A549 (cell line): ENCODE data around the gene USP54. TPM values are rescaled to one million over a fixed set of nuclear protein-coding genes. Genes with fewer than 3 reads are reported as not detected.
A peak's percentile ranks its signal among the peaks of the same experiment; 100 is the strongest.

Experiments used
- ATAC-seq, 2 experiments: fragments of 200-7000 bp in 1 of 2; fragments of >200 bp in 1 of 2; cut with Nextera tagmentation in 1 of 2; cut with Tn5 transposase in 1 of 2; 3 replicates each; pipeline versions ENCODE4 v1.8.0 to v1.9.1; 2018 to 2020; ENCODE audit warnings: mild to moderate bottlenecking in 1 of 2, moderate library complexity in 1 of 2
- CTCF ChIA-PET: fragments of 300-600 bp; sonication (Branson Sonifier 250); formaldehyde crosslinking; extraction: SDS; loops from one replicate; lab custom pipeline; 2021; ENCODE audit warnings: antibody characterized with exemption, inconsistent platforms; lab: Yijun Ruan, JAX
- POLR2A ChIA-PET: fragments of 350-600 bp; formaldehyde crosslinking; extraction: SDS; loops from one replicate; lab custom pipeline; 2021; ENCODE audit warnings: antibody characterized with exemption, inconsistent platforms; lab: Yijun Ruan, JAX
- DNase-seq, 2 experiments: peaks; one replicate each; pipeline versions ENCODE4 v3.0.0 to v3.0.0-alpha.2; 2011 to 2016; ENCODE audit warnings: low read depth in 1 of 2, low spot score in 1 of 2
- FAIRE-seq: peaks from 2 replicates; lab custom pipeline; 2011; peaks lifted over from hg19 to GRCh38; lab: Jason Lieb, UNC
- H3K27ac ChIP-seq, 2 experiments: fragments of >200 bp; sonication (Bioruptor Twin); formaldehyde crosslinking; 3 replicates each; pipeline ENCODE4 v1.5.1; 2016 to 2017
- H3K4me1 ChIP-seq: fragments of >200 bp; sonication (Bioruptor Twin); formaldehyde crosslinking; 3 replicates; pipeline ENCODE4 v1.6.1; 2016
- H3K4me2 ChIP-seq: fragments of >200 bp; sonication (Bioruptor Twin); formaldehyde crosslinking; 3 replicates; pipeline ENCODE4 v1.6.1; 2016
- H3K4me3 ChIP-seq: fragments of >200 bp; sonication (Bioruptor Twin); formaldehyde crosslinking; 3 replicates; pipeline ENCODE4 v1.5.1; 2016
- H3K9me3 ChIP-seq: fragments of >200 bp; sonication (Bioruptor Twin); formaldehyde crosslinking; 3 replicates; pipeline ENCODE4 v1.6.1; 2016
- ATOH8 ChIP-seq: fragments of 250-450 bp; sonication (Bioruptor Pico); IDR thresholded peaks from 2 replicates; pipeline ENCODE4 v1.5.0; 2020; ENCODE audit warnings: low read depth, mild to moderate bottlenecking, moderate library complexity
- BCL3 ChIP-seq: fragments of >200 bp; sonication (Bioruptor Twin); formaldehyde crosslinking; IDR thresholded peaks from 3 replicates; pipeline ENCODE4 v1.6.1; 2016
- CHD2 ChIP-seq: fragments of 150-350 bp; IDR thresholded peaks from 2 replicates; pipeline ENCODE4 v1.6.1; 2014; ENCODE audit warnings: low read length; ENCODE audit not compliant: partially characterized antibody
- ELK1 ChIP-seq: fragments of 150-350 bp; IDR thresholded peaks from 2 replicates; pipeline ENCODE4 v1.6.1; 2014; ENCODE audit warnings: low read depth, mild to moderate bottlenecking, low read length
- EP300 ChIP-seq, 2 experiments: fragments of >200 bp; sonication (Bioruptor Twin); formaldehyde crosslinking; IDR thresholded peaks; 2 replicates in 1 of 2; 3 replicates in 1 of 2; pipeline ENCODE4 v1.6.1; 2016 to 2017
- FOSL2 ChIP-seq, 2 experiments: fragments of 450-650 bp in 1 of 2; fragments of >200 bp in 1 of 2; sonication (Bioruptor Twin) in 1 of 2; formaldehyde crosslinking; IDR thresholded peaks; 2 replicates each; pipeline versions ENCODE4 v1.5.0 to v1.6.1; 2016 to 2020; ENCODE audit warnings: mild to moderate bottlenecking in 1 of 2, moderate library complexity in 1 of 2
- FOXS1 ChIP-seq: fragments of 250-450 bp; sonication (Bioruptor Pico); IDR thresholded peaks from 2 replicates; pipeline ENCODE4 v1.5.0; 2020; ENCODE audit warnings: mild to moderate bottlenecking, moderate library complexity
- HOXB13 ChIP-seq: fragments of 250-450 bp; sonication (Bioruptor Pico); IDR thresholded peaks from 2 replicates; pipeline ENCODE4 v1.5.0; 2020; ENCODE audit warnings: low read depth, mild to moderate bottlenecking, moderate library complexity
- JUN ChIP-seq, 2 experiments: fragments of >200 bp; sonication (Bioruptor Twin); formaldehyde crosslinking; IDR thresholded peaks; 2 replicates in 1 of 2; 3 replicates in 1 of 2; pipeline ENCODE4 v1.6.1; 2016 to 2017
- MAFK ChIP-seq: fragments of 450-650 bp; IDR thresholded peaks from 2 replicates; pipeline ENCODE4 v1.6.1; 2014; ENCODE audit not compliant: partially characterized antibody
- MYC ChIP-seq: IDR thresholded peaks from 2 replicates; pipeline ENCODE4 v1.6.1; 2012; ENCODE audit warnings: mild to moderate bottlenecking, inconsistent platforms, low read length, improper control_type of control experiment, borderline replicate concordance
- NFE2L2 ChIP-seq: fragments of 150-350 bp; conservative IDR thresholded peaks from 2 replicates; pipeline ENCODE4 v1.6.1; 2014; ENCODE audit warnings: low read length
- RFX5 ChIP-seq: fragments of 450-650 bp; IDR thresholded peaks from 2 replicates; pipeline ENCODE4 v1.7.1; 2014; ENCODE audit warnings: antibody characterized with exemption, mild to moderate bottlenecking, moderate library complexity
- SREBF2 ChIP-seq: fragments of 450-650 bp; IDR thresholded peaks from 2 replicates; pipeline ENCODE4 v1.6.1; 2014; ENCODE audit warnings: mild to moderate bottlenecking, moderate library complexity
- TFCP2L1 ChIP-seq: fragments of 250-450 bp; sonication (Bioruptor Pico); IDR thresholded peaks from 2 replicates; pipeline ENCODE4 v1.5.0; 2021; ENCODE audit warnings: mild to moderate bottlenecking
- ZFP36 ChIP-seq: fragments of 450-650 bp; IDR thresholded peaks from 2 replicates; pipeline ENCODE4 v1.6.1; 2014; ENCODE audit warnings: borderline replicate concordance; ENCODE audit not compliant: partially characterized antibody
- ZNF302 ChIP-seq: fragments of 250-450 bp; sonication (Bioruptor Pico); IDR thresholded peaks from 2 replicates; pipeline ENCODE4 v1.9.0; 2021; ENCODE audit warnings: inconsistent platforms, mild to moderate bottlenecking, moderate library complexity
- ZSCAN20 ChIP-seq: fragments of 250-450 bp; sonication (Bioruptor Pico); IDR thresholded peaks from 2 replicates; pipeline ENCODE4 v1.8.0; 2022; ENCODE audit warnings: mild to moderate bottlenecking, moderate library complexity
- WGBS: methylation state at CpG from one replicate; pipeline ENCODE4 v1.1.6; 2017; ENCODE audit errors: missing lambda C conversion rate; 5-methylcytosine and 5-hydroxymethylcytosine counted together
- polyA plus RNA-seq, 4 experiments: library from polyadenylated mRNA; depleted of rRNA in 3 of 4; stranded (reverse); fragments of >200 nt; fragmentation: RNase III in 1 of 4; extraction: RNeasy Plus Mini Kit Qiagen cat#74134 plus additional on column Dnase treatment in 1 of 4; gene quantifications; 2 replicates in 3 of 4; 3 replicates in 1 of 4; pipeline ENCODE4 v1.2.3, GENCODE V29; 2011 to 2017
- TF ChIP-seq, protein P1 (sequence below): fragments of 450-650 bp; IDR thresholded peaks from 2 replicates; pipeline ENCODE4 v1.6.1; 2014; ENCODE audit warnings: antibody characterized with exemption
- TF ChIP-seq, protein P2 (sequence below): IDR thresholded peaks from 2 replicates; pipeline ENCODE4 v1.6.1; 2012
- TF ChIP-seq, protein P3 (sequence below): fragments of 250-450 bp; sonication (Bioruptor Pico); IDR thresholded peaks from 2 replicates; pipeline ENCODE4 v1.5.0; 2021; ENCODE audit warnings: mild to moderate bottlenecking, moderate library complexity, borderline replicate concordance

The USP54 gene
- polyA plus RNA-seq, 2 of the 4 experiments (the other 2 are of a cell fraction): 8.8 to 32.5 TPM

- CTCF ChIA-PET: interaction anchor here (4.5 kb wide), 1 partner anchor 24 kb away, joined by 23 read pairs; no protein-coding TSS in a partner anchor
- FAIRE-seq: no peak
- no peak for ATAC-seq
- no peak for DNase-seq
- Histone ChIP-seq H3K4me3 (no peak overlapping the region), H3K4me1 (no peaks in the 10 kb centered on the region), H3K9me3 (no peaks in the 10 kb centered on the region), H3K27ac (no peak overlapping the region)
- WGBS: 64% methylated on average over 3 of the region's 3 CpGs
- POLR2A ChIA-PET: no interaction called here
- TF ChIP-seq CHD2 (no peak), SREBF2 (no peak), HOXB13 (CRISPR knock-in tag) (no peak), JUN (IDR thresholded peaks at IDR 0.05) (no peak), MYC (no peak), TFCP2L1 (no peak), ZFP36 (no peak), RFX5 (no peak), EP300 (IDR thresholded peaks at IDR 0.05) (no peak), FOXS1 (CRISPR knock-in tag) (no peak), BCL3 (no peak), ELK1 (no peak), ZSCAN20 (CRISPR knock-in tag) (no peak), ZNF302 (CRISPR knock-in tag) (no peak), FOSL2 (IDR thresholded peaks at IDR 0.05) (no peak), FOSL2 (CRISPR knock-in tag; IDR thresholded peaks at IDR 0.05) (no peak), NFE2L2 (no peak)
- TF ChIP-seq, protein P1, sequence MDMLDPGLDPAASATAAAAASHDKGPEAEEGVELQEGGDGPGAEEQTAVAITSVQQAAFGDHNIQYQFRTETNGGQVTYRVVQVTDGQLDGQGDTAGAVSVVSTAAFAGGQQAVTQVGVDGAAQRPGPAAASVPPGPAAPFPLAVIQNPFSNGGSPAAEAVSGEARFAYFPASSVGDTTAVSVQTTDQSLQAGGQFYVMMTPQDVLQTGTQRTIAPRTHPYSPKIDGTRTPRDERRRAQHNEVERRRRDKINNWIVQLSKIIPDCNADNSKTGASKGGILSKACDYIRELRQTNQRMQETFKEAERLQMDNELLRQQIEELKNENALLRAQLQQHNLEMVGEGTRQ: no peak
- TF ChIP-seq, protein P2, sequence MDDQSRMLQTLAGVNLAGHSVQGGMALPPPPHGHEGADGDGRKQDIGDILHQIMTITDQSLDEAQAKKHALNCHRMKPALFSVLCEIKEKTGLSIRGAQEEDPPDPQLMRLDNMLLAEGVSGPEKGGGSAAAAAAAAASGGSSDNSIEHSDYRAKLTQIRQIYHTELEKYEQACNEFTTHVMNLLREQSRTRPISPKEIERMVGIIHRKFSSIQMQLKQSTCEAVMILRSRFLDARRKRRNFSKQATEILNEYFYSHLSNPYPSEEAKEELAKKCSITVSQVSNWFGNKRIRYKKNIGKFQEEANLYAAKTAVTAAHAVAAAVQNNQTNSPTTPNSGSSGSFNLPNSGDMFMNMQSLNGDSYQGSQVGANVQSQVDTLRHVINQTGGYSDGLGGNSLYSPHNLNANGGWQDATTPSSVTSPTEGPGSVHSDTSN: no peak
- TF ChIP-seq, protein P3, sequence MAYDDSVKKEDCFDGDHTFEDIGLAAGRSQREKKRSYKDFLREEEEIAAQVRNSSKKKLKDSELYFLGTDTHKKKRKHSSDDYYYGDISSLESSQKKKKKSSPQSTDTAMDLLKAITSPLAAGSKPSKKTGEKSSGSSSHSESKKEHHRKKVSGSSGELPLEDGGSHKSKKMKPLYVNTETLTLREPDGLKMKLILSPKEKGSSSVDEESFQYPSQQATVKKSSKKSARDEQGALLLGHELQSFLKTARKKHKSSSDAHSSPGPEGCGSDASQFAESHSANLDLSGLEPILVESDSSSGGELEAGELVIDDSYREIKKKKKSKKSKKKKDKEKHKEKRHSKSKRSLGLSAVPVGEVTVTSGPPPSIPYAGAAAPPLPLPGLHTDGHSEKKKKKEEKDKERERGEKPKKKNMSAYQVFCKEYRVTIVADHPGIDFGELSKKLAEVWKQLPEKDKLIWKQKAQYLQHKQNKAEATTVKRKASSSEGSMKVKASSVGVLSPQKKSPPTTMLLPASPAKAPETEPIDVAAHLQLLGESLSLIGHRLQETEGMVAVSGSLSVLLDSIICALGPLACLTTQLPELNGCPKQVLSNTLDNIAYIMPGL (CRISPR knock-in tag): no peak
- TF ChIP-seq, all 56 proteins: peak for 0
- no peak overlapping the region for H3K4me2 ChIP-seq
These were observed 38.1 kb downstream of the USP54 start for GRCh38 chr10:73552819-73553715.

- FAIRE-seq (no peak), ATAC-seq (no peak), DNase-seq (no peak)
- POLR2A ChIA-PET: no interaction called here
- no peaks in the 10 kb centered on the region for H3K9me3 ChIP-seq
- 94% methylated on average over 1 of the region's 1 CpG for WGBS
- no peak overlapping the region for H3K27ac ChIP-seq
- H3K4me1 ChIP-seq: no peaks in the 10 kb centered on the region
- TF ChIP-seq MAFK: peak; percentile 65
- no peak for TF ChIP-seq ATOH8 (CRISPR knock-in tag)
- TF ChIP-seq HOXB13 (CRISPR knock-in tag): no peak
- TF ChIP-seq, protein P1: no peak
- H3K4me2 ChIP-seq: no peak overlapping the region
- CTCF ChIA-PET: interaction anchor here (0.6 to 2.4 kb wide), 2 partner anchors 22 to 34 kb away, joined by 3 to 13 read pairs; no protein-coding TSS in a partner anchor
- no peak overlapping the region for H3K4me3 ChIP-seq
These were observed 39.6 kb downstream of the USP54 start for GRCh38 chr10:73551515-73551914.
